SU-DHL-6 (cell line): ENCODE measurements around the gene CSH1.

ENCODE experiments used
- CTCF ChIP-seq: fragments of 200-600 bp; sonication (generic); IDR thresholded peaks from one replicate; pipeline ENCODE4 v1.5.1; 2017; ENCODE audit warnings: antibody characterized with exemption, mild to moderate bottlenecking, low read length, moderate library complexity; ENCODE audit not compliant: insufficient read depth, poor library complexity, severe bottlenecking
- EZH2phosphoT487 ChIP-seq: fragments of 200-600 bp; sonication (generic), shearing (Covaris generic); conservative IDR thresholded peaks from 2 replicates; pipeline ENCODE4 v1.6.1; 2018; ENCODE audit warnings: mild to moderate bottlenecking, antibody characterized with exemption, low read length, moderate library complexity, mixed read lengths

- no peak for TF ChIP-seq CTCF
- TF ChIP-seq EZH2phosphoT487 = no peak
These were observed 46.1 kb upstream of the CSH1 start for GRCh38 chr17:63942309-63942985.
